H1 (cell line): ENCODE measurements around the gene SHOX. TPM values are rescaled to one million over a fixed set of nuclear protein-coding genes. Genes with fewer than 3 reads are reported as not detected.

Experiments
- CTCF ChIA-PET: fragments of 300-600 bp; sonication (Branson Sonifier 250); formaldehyde crosslinking; loops from one replicate; lab custom pipeline; 2021; ENCODE audit not compliant: partially characterized antibody; lab: Charles Lee
- POLR2A ChIA-PET: fragments of 300-600 bp; sonication (Branson Sonifier 250); formaldehyde crosslinking; loops from one replicate; lab custom pipeline; 2021; ENCODE audit warnings: inconsistent platforms; ENCODE audit not compliant: partially characterized antibody; lab: Charles Lee
- DNase-seq, 2 experiments: peaks; one replicate each; pipeline versions ENCODE4 v3.0.0 to v3.0.0-alpha.2; 2010 to 2022; ENCODE audit warnings: low spot score in 2 of 2, low read depth in 1 of 2, mixed read lengths in 1 of 2
- FAIRE-seq: peaks from 2 replicates; lab custom pipeline; 2011; peaks lifted over from hg19 to GRCh38; lab: Jason Lieb, UNC
- H2AFZ ChIP-seq: 2 replicates; pipeline ENCODE4 v1.8.1; 2012; ENCODE audit warnings: low read length, inconsistent platforms
- H2AK5ac ChIP-seq: 2 replicates; pipeline ENCODE4 v1.6.1; 2013; ENCODE audit warnings: low read depth, low read length
- H2BK120ac ChIP-seq: replicated peaks from 2 replicates; pipeline ENCODE3; 2013; ENCODE audit warnings: low read depth, low read length, inconsistent platforms
- H2BK12ac ChIP-seq: 2 replicates; pipeline ENCODE4 v1.6.1; 2013; ENCODE audit warnings: low read depth, low read length
- H2BK15ac ChIP-seq: 2 replicates; pipeline ENCODE4 v1.6.1; 2013; ENCODE audit warnings: low read length
- H2BK20ac ChIP-seq: 2 replicates; pipeline ENCODE4 v1.6.1; 2013; ENCODE audit warnings: low read length
- H2BK5ac ChIP-seq: 2 replicates; pipeline ENCODE4 v1.6.1; 2013; ENCODE audit warnings: low read depth, low read length
- H3K14ac ChIP-seq: 2 replicates; pipeline ENCODE4 v1.6.1; 2013; ENCODE audit warnings: inconsistent platforms; ENCODE audit not compliant: insufficient read length
- H3K18ac ChIP-seq: 2 replicates; pipeline ENCODE4 v1.6.1; 2013; ENCODE audit warnings: low read length; ENCODE audit errors: extremely low read depth
- H3K23ac ChIP-seq: 2 replicates; pipeline ENCODE4 v1.6.1; 2013; ENCODE audit warnings: inconsistent platforms; ENCODE audit not compliant: insufficient read length
- H3K23me2 ChIP-seq: 2 replicates; pipeline ENCODE4 v1.6.1; 2013; ENCODE audit warnings: low read depth, low read length
- H3K27ac ChIP-seq: 2 replicates; pipeline ENCODE4 v1.6.1; 2011; ENCODE audit warnings: low read depth, low read length, inconsistent platforms
- H3K27me3 ChIP-seq, 4 experiments: replicated peaks in 1 of 4; 1 replicate in 1 of 4; 2 replicates in 3 of 4; pipeline versions ENCODE4 v1.6.1 to v1.8.1; 2011 to 2013; ENCODE audit warnings: low read length in 3 of 4, mild to moderate bottlenecking in 3 of 4, inconsistent platforms in 2 of 4, mixed read lengths in 2 of 4, moderate library complexity in 1 of 4; ENCODE audit not compliant: control insufficient read depth in 3 of 4, insufficient read depth in 3 of 4; ENCODE audit errors: extremely low read depth in 1 of 4
- H3K36me3 ChIP-seq, 4 experiments: 2 replicates each; pipeline versions ENCODE4 v1.6.1 to v1.8.1; 2011 to 2013; ENCODE audit warnings: mild to moderate bottlenecking in 4 of 4, low read length in 3 of 4, moderate library complexity in 2 of 4, control low read depth in 1 of 4, inconsistent platforms in 1 of 4; ENCODE audit not compliant: insufficient read depth in 4 of 4, control insufficient read depth in 2 of 4
- H3K4ac ChIP-seq: replicated peaks from 2 replicates; pipeline ENCODE3; 2013; ENCODE audit warnings: low read length, low read depth, mixed read lengths, inconsistent platforms; ENCODE audit not compliant: insufficient read length
- H3K4me1 ChIP-seq, 4 experiments: replicated peaks in 1 of 4; 1 replicate in 1 of 4; 2 replicates in 3 of 4; pipeline versions ENCODE4 v1.6.1 to v1.8.1; 2011 to 2013; ENCODE audit warnings: low read length in 3 of 4, inconsistent platforms in 2 of 4, mixed read lengths in 1 of 4; ENCODE audit not compliant: insufficient read depth in 4 of 4, control insufficient read depth in 3 of 4
- H3K4me2 ChIP-seq, 2 experiments: 2 replicates each; pipeline versions ENCODE4 v1.6.1 to v1.8.1; 2011 to 2013; ENCODE audit warnings: low read depth in 2 of 2, low read length in 2 of 2, control low read depth in 1 of 2, inconsistent platforms in 1 of 2, mild to moderate bottlenecking in 1 of 2; ENCODE audit not compliant: insufficient read depth in 1 of 2
- H3K4me3 ChIP-seq, 4 experiments: fragments of 200-600, 300-600 bp in 1 of 4; sonication (generic), shearing (Covaris generic), sonication (Bioruptor Twin) in 1 of 4; 2 replicates each; pipeline versions ENCODE4 v1.5.1 to v1.8.1; 2011 to 2016; ENCODE audit warnings: low read length in 4 of 4, low read depth in 3 of 4, control low read depth in 2 of 4, inconsistent platforms in 2 of 4, mild to moderate bottlenecking in 2 of 4, mixed read lengths in 1 of 4, moderate library complexity in 1 of 4; ENCODE audit not compliant: insufficient read depth in 2 of 4; ENCODE audit errors: extremely low read depth in 1 of 4
- H3K56ac ChIP-seq: replicated peaks from 2 replicates; pipeline ENCODE3; 2013; ENCODE audit warnings: low read depth, mild to moderate bottlenecking, mixed read lengths, low read length, inconsistent platforms; ENCODE audit not compliant: insufficient read length
- H3K79me1 ChIP-seq: 2 replicates; pipeline ENCODE4 v1.6.1; 2013; ENCODE audit warnings: low read depth, low read length, control low read depth
- H3K79me2 ChIP-seq, 2 experiments: 2 replicates each; pipeline versions ENCODE4 v1.6.1 to v1.8.1; 2012 to 2013; ENCODE audit warnings: low read length in 2 of 2, mild to moderate bottlenecking in 2 of 2, inconsistent platforms in 1 of 2; ENCODE audit not compliant: insufficient read depth in 2 of 2, control insufficient read depth in 1 of 2
- H3K9ac ChIP-seq, 4 experiments: replicated peaks in 1 of 4; 1 replicate in 1 of 4; 2 replicates in 3 of 4; pipeline versions ENCODE4 v1.6.1 to v1.8.1; 2011 to 2013; ENCODE audit warnings: low read depth in 3 of 4, low read length in 3 of 4, control low read depth in 2 of 4, mild to moderate bottlenecking in 2 of 4, moderate library complexity in 2 of 4, inconsistent platforms in 1 of 4; ENCODE audit errors: extremely low read depth in 1 of 4
- H3K9me3 ChIP-seq, 2 experiments: 2 replicates each; pipeline versions ENCODE4 v1.6.1 to v1.8.1; 2012 to 2013; ENCODE audit warnings: mild to moderate bottlenecking in 2 of 2, moderate library complexity in 2 of 2, control low read depth in 1 of 2, inconsistent platforms in 1 of 2, low read depth in 1 of 2, low read length in 1 of 2, mixed read lengths in 1 of 2; ENCODE audit not compliant: insufficient read depth in 2 of 2
- H4K20me1 ChIP-seq, 2 experiments: replicated peaks in 1 of 2; 2 replicates each; pipeline versions ENCODE3 to v1.8.1; 2011 to 2013; ENCODE audit warnings: inconsistent platforms in 2 of 2, low read length in 2 of 2, mild to moderate bottlenecking in 1 of 2; ENCODE audit not compliant: insufficient read depth in 2 of 2, control insufficient read depth in 1 of 2
- H4K5ac ChIP-seq: 2 replicates; pipeline ENCODE4 v1.6.1; 2013; ENCODE audit warnings: low read length, low read depth, mixed read lengths, inconsistent platforms; ENCODE audit not compliant: insufficient read length
- H4K8ac ChIP-seq: 2 replicates; pipeline ENCODE4 v1.8.0; 2013; ENCODE audit warnings: mild to moderate bottlenecking, moderate library complexity, low read length, inconsistent platforms; ENCODE audit not compliant: insufficient read depth; ENCODE audit errors: extremely low read depth
- H4K91ac ChIP-seq: replicated peaks from 2 replicates; pipeline ENCODE3; 2013; ENCODE audit warnings: low read length, mixed read lengths, inconsistent platforms; ENCODE audit not compliant: insufficient read length
- BRCA1 ChIP-seq: IDR thresholded peaks from 2 replicates; pipeline ENCODE4 v1.6.1; 2012; ENCODE audit warnings: low read depth, low read length, improper control_type of control experiment
- CEBPB ChIP-seq: IDR thresholded peaks from 2 replicates; pipeline ENCODE4 v1.6.1; 2012; ENCODE audit warnings: low read depth, low read length
- CHD1 ChIP-seq: IDR thresholded peaks from 2 replicates; pipeline ENCODE4 v1.6.1; 2012; ENCODE audit warnings: low read depth, low read length, improper control_type of control experiment
- E2F6 ChIP-seq: IDR thresholded peaks from 2 replicates; pipeline ENCODE4 v1.6.1; 2012; ENCODE audit warnings: inconsistent platforms
- EP300 ChIP-seq, 2 experiments: IDR thresholded peaks; 1 replicate in 1 of 2; 2 replicates in 1 of 2; pipeline ENCODE4 v1.6.1; 2011 to 2012; ENCODE audit warnings: low read depth in 2 of 2, low read length in 2 of 2, mild to moderate bottlenecking in 2 of 2, borderline replicate concordance in 1 of 2, inconsistent platforms in 1 of 2, moderate library complexity in 1 of 2
- MAFK ChIP-seq: IDR thresholded peaks from 2 replicates; pipeline ENCODE4 v1.6.1; 2012; ENCODE audit warnings: low read depth, mild to moderate bottlenecking, improper control_type of control experiment, low read length
- POLR2AphosphoS5 ChIP-seq: IDR thresholded peaks from 2 replicates; pipeline ENCODE4 v1.6.1; 2011; ENCODE audit warnings: low read depth, low read length
- RXRA ChIP-seq: IDR thresholded peaks from 2 replicates; pipeline ENCODE4 v1.6.1; 2011; ENCODE audit warnings: low read depth, mild to moderate bottlenecking, low read length, moderate library complexity; ENCODE audit not compliant: insufficient read depth
- WGBS, 2 experiments: shearing (Covaris generic) in 1 of 2; methylation state at CpG; one replicate each; pipeline versions ENCODE4 v1.1.6 to v1.1.7; 2013 to 2015; ENCODE audit warnings: low lambda C conversion rate in 2 of 2, mixed read lengths in 2 of 2, inconsistent platforms in 1 of 2, low coverage in 1 of 2, missing lambda C conversion rate in 1 of 2; ENCODE audit not compliant: insufficient replicate concordance in 2 of 2, insufficient coverage in 1 of 2, insufficient read length in 1 of 2; ENCODE audit errors: extremely low coverage in 1 of 2, missing lambda C conversion rate in 1 of 2; 5-methylcytosine and 5-hydroxymethylcytosine counted together
- polyA plus RNA-seq, 7 experiments: library from polyadenylated mRNA; depleted of rRNA in 3 of 7; stranded (reverse) in 5 of 7; unstranded in 2 of 7; fragments of >200 nt in 5 of 7; fragments of 200-250 nt in 2 of 7; gene quantifications; 1 replicate in 5 of 7; 2 replicates in 1 of 7; 4 replicates in 1 of 7; pipeline versions ENCODE4 v1.2.1 to v1.2.3, GENCODE V29; 2011 to 2013; ENCODE audit warnings: missing spikeins in 2 of 7, mixed read lengths in 2 of 7
- total RNA-seq: library from RNA; stranded (reverse); fragmentation: NEBNext Ultra II Directional; extraction: Animal tissue kit (Norgen Biotek cat#: 25700); gene quantifications from 2 replicates; pipeline ENCODE4 v1.2.1, GENCODE V29; 2021

The SHOX gene
- total and polyA plus RNA-seq, 2 of the 8 experiments (the other 6 are each of a cell fraction or from before 2014, with no cell fraction given), result 0.05 to 0.15 TPM

- Histone ChIP-seq H3K4ac (no peak overlapping the region), H3K4me2 (no peak overlapping the region), H3K4me1 (peaks cover 0 to 5% (median 4%) of the 10 kb centered on the region in 4 experiments; a peak in 5 of 7 replicates), H2BK15ac (no peak overlapping the region), H2BK20ac (no peak overlapping the region), H2BK120ac (no peak overlapping the region), H4K8ac (no peak overlapping the region), H3K27ac (no peak overlapping the region), H3K9me3 (no peaks in the 10 kb centered on the region), H3K36me3 (no peaks in the 10 kb centered on the region), H4K5ac (no peak overlapping the region), H3K79me1 (no peaks in the 10 kb centered on the region), H4K20me1 (no peaks in the 10 kb centered on the region), H2AK5ac (no peak overlapping the region), H2BK12ac (no peak overlapping the region), H3K27me3 (peaks cover 0 to 2% (median 0%) of the 10 kb centered on the region in 4 experiments; a peak in 2 of 7 replicates), H3K23ac (no peak overlapping the region), H3K79me2 (no peaks in the 10 kb centered on the region), H3K14ac (no peak overlapping the region), H3K23me2 (peaks cover 2% of the 10 kb centered on the region; the same call in 1 of the 2 replicates), H3K4me3 (no peak overlapping the region), H3K56ac (no peak overlapping the region), H4K91ac (no peak overlapping the region), H3K9ac (no peak overlapping the region), H2BK5ac (no peak overlapping the region), H3K18ac (no peak overlapping the region), H2AFZ (no peak overlapping the region)
- DNase-seq (no peak), FAIRE-seq (no peak)
- CTCF ChIA-PET, result no interaction called here
- WGBS, 2 experiments, result 88 to 100% methylated on average over 1 of the region's 1 CpG
- POLR2A ChIA-PET, result no interaction called here
- TF ChIP-seq POLR2AphosphoS5 (no peak), CEBPB (no peak), CHD1 (no peak), EP300 (IDR thresholded peaks at IDR 0.05; ENCODE audit: borderline replicate concordance in 1 of 2, low read depth in 2 of 2, low read length in 2 of 2) (no peak), RXRA (no peak), MAFK (no peak), BRCA1 (no peak), E2F6 (no peak)
Observed at GRCh38 chrX:581066-581465, 49.5 kb upstream of the SHOX start.
